GM12878 (cell line): Measurements from ENCODE around the gene TTC39C. TPM values are rescaled to one million over a fixed set of nuclear protein-coding genes. Genes with fewer than 3 reads are reported as not detected.

ENCODE experiments used
- ATAC-seq: fragments of 200-7000 bp; cut with Tn5 transposase; 3 replicates; pipeline ENCODE4 v1.9.1; 2020; ENCODE audit warnings: mild to moderate bottlenecking, moderate library complexity
- BruUV-seq: library from RNA; stranded (reverse); fragments of 400-500 nt; replicated peaks from 2 replicates; lab custom pipeline; 2021; lab: Mats Ljungman, UMichigan
- CTCF ChIA-PET: fragments of 300-600 bp; sonication (Branson Sonifier 250); formaldehyde crosslinking; extraction: SDS; loops from one replicate; lab custom pipeline; 2021; ENCODE audit warnings: inconsistent platforms; lab: Yijun Ruan, JAX
- POLR2A ChIA-PET: fragments of 350-600 bp; formaldehyde crosslinking; extraction: SDS; loops from one replicate; lab custom pipeline; 2021; ENCODE audit warnings: inconsistent platforms; lab: Charles Lee
- RAD21 ChIA-PET: fragments of 300-600 bp; sonication (Branson Sonifier 250); formaldehyde crosslinking; loops from one replicate; lab custom pipeline; 2023; ENCODE audit warnings: antibody characterized with exemption; ENCODE audit not compliant: unreplicated experiment; lab: Charles Lee
- SMC1A ChIA-PET: fragments of 300-600 bp; sonication (Branson Sonifier 250); formaldehyde crosslinking; loops from one replicate; lab custom pipeline; 2023; ENCODE audit not compliant: unreplicated experiment, uncharacterized antibody; lab: Charles Lee
- DNase-seq: peaks from one replicate; pipeline ENCODE4 v3.0.0-alpha.2; 2011; ENCODE audit warnings: low read depth, low spot score
- FAIRE-seq: peaks from 3 replicates; lab custom pipeline; 2011; peaks lifted over from hg19 to GRCh38; lab: Jason Lieb, UNC
- H2AFZ ChIP-seq: 2 replicates; pipeline ENCODE4 v1.6.0; 2011; ENCODE audit warnings: low read depth, low read length, control low read depth; ENCODE audit not compliant: control insufficient read depth
- H3K27ac ChIP-seq: 2 replicates; pipeline ENCODE4 v1.5.1; 2011; ENCODE audit warnings: control low read depth; ENCODE audit not compliant: control insufficient read depth, insufficient read depth
- H3K27me3 ChIP-seq, 2 experiments: replicated peaks in 1 of 2; 2 replicates each; pipeline versions ENCODE4 v1.6.0 to v1.6.1; 2011; ENCODE audit warnings: low read length in 1 of 2; ENCODE audit not compliant: control insufficient read depth in 2 of 2, insufficient read depth in 2 of 2
- H3K36me3 ChIP-seq, 2 experiments: 2 replicates each; pipeline ENCODE4 v1.5.1; 2011; ENCODE audit warnings: low read length in 1 of 2; ENCODE audit not compliant: control insufficient read depth in 2 of 2, insufficient read depth in 2 of 2
- H3K4me1 ChIP-seq: 2 replicates; pipeline ENCODE4 v1.6.1; 2011; ENCODE audit warnings: mild to moderate bottlenecking, low read length, moderate library complexity, mixed read lengths; ENCODE audit not compliant: control insufficient read depth, insufficient read depth
- H3K4me2 ChIP-seq: 2 replicates; pipeline ENCODE4 v1.6.0; 2011; ENCODE audit warnings: control low read depth; ENCODE audit not compliant: control insufficient read depth, insufficient read depth
- H3K4me3 ChIP-seq: fragments of 200-600 bp; sonication (generic); 2 replicates; pipeline ENCODE4 v1.5.1; 2016
- H3K79me2 ChIP-seq: 2 replicates; pipeline ENCODE4 v1.6.0; 2011; ENCODE audit warnings: low read length; ENCODE audit not compliant: control insufficient read depth, insufficient read depth
- H3K9ac ChIP-seq: 2 replicates; pipeline ENCODE4 v1.8.0; 2011; ENCODE audit warnings: low read length, control low read depth, mixed read lengths; ENCODE audit not compliant: control insufficient read depth, insufficient read depth
- H3K9me3 ChIP-seq: replicated peaks from 3 replicates; pipeline ENCODE4 v1.5.1; 2011; ENCODE audit warnings: mild to moderate bottlenecking, low read length; ENCODE audit not compliant: control insufficient read depth, insufficient read depth
- H4K20me1 ChIP-seq: 2 replicates; pipeline ENCODE4 v1.6.0; 2011; ENCODE audit not compliant: control insufficient read depth, insufficient read depth
- BCL3 ChIP-seq: IDR thresholded peaks from 2 replicates; pipeline ENCODE4 v1.6.1; 2011; ENCODE audit warnings: borderline replicate concordance, low read depth, mild to moderate bottlenecking, moderate library complexity, low read length; ENCODE audit not compliant: insufficient read depth, poor library complexity, severe bottlenecking
- CREB1 ChIP-seq: IDR thresholded peaks from 2 replicates; pipeline ENCODE4 v1.6.1; 2012; ENCODE audit warnings: low read depth, mild to moderate bottlenecking, inconsistent platforms
- CREM ChIP-seq: IDR thresholded peaks from 2 replicates; pipeline ENCODE4 v1.6.1; 2014; ENCODE audit warnings: antibody characterized with exemption, low read depth
- ESRRA ChIP-seq: IDR thresholded peaks from 2 replicates; pipeline ENCODE4 v1.6.1; 2012; ENCODE audit warnings: mild to moderate bottlenecking, low read length, improper control_type of control experiment
- FOXK2 ChIP-seq: fragments of 450-650 bp; IDR thresholded peaks from 2 replicates; pipeline ENCODE4 v1.6.1; 2017; ENCODE audit warnings: mild to moderate bottlenecking, moderate library complexity
- HDGF ChIP-seq: fragments of 450-650 bp; IDR thresholded peaks from 2 replicates; pipeline ENCODE4 v1.6.1; 2016; ENCODE audit warnings: antibody characterized with exemption
- NFIC ChIP-seq: IDR thresholded peaks from 2 replicates; pipeline ENCODE4 v1.6.1; 2012; ENCODE audit warnings: low read depth, mild to moderate bottlenecking, inconsistent platforms, low read length, moderate library complexity
- REST ChIP-seq: IDR thresholded peaks from 2 replicates; pipeline ENCODE4 v1.6.1; 2012; ENCODE audit warnings: mild to moderate bottlenecking, low read depth, low read length
- SMAD1 ChIP-seq: fragments of 450-650 bp; IDR thresholded peaks from 2 replicates; pipeline ENCODE4 v1.6.1; 2018; ENCODE audit warnings: mild to moderate bottlenecking, low read depth; ENCODE audit not compliant: partially characterized antibody
- TARDBP ChIP-seq: IDR thresholded peaks from 2 replicates; pipeline ENCODE4 v1.6.1; 2016; ENCODE audit warnings: borderline replicate concordance
- YY1 ChIP-seq: IDR thresholded peaks from 2 replicates; pipeline ENCODE4 v1.6.1; 2011; ENCODE audit warnings: low read depth, mild to moderate bottlenecking, low read length
- ZBTB40 ChIP-seq: fragments of 450-650 bp; IDR thresholded peaks from 2 replicates; pipeline ENCODE4 v1.6.1; 2016; ENCODE audit warnings: mild to moderate bottlenecking, moderate library complexity, borderline replicate concordance
- ZNF622 ChIP-seq: fragments of 450-650 bp; IDR thresholded peaks from 2 replicates; pipeline ENCODE4 v1.6.1; 2017; ENCODE audit warnings: mild to moderate bottlenecking, inconsistent platforms
- WGBS: methylation state at CpG from one replicate; pipeline ENCODE4 v1.1.6; 2016; ENCODE audit warnings: low lambda C conversion rate; ENCODE audit not compliant: insufficient replicate concordance, insufficient coverage; ENCODE audit errors: missing lambda C conversion rate; 5-methylcytosine and 5-hydroxymethylcytosine counted together
- in situ Hi-C: fragments of 300-500 bp; cut with MboI; formaldehyde crosslinking; loops from 9 replicates; pipeline ENCODE4 v1.14.3; 2018; ENCODE audit warnings: mixed read lengths
- intact Hi-C: fragments of 100-400 bp; cut with micrococcal nuclease; formaldehyde crosslinking; loops from one replicate; pipeline ENCODE4 v1.14.2; 2022; ENCODE audit not compliant: unreplicated experiment
- polyA plus RNA-seq, 11 experiments: library from polyadenylated mRNA; depleted of rRNA in 4 of 11; unstranded in 6 of 11; stranded (reverse) in 5 of 11; fragments of >200 nt; fragmentation: Nextera tagmentation in 4 of 11; fragmentation: Illumina TruSeq in 1 of 11; extraction: Ambion mirVana in 4 of 11; extraction: Trizol in 1 of 11; gene quantifications; 1 replicate in 1 of 11; 2 replicates in 10 of 11; pipeline versions ENCODE4 v1.2.1 to v1.2.3, GENCODE V29; 2011 to 2016; ENCODE audit warnings: inconsistent platforms in 2 of 11, missing spikeins in 2 of 11, low read depth in 1 of 11
- total RNA-seq, 4 experiments: library from RNA; depleted of rRNA in 3 of 4; stranded (reverse); fragments of >200 nt in 3 of 4; fragmentation: Illumina TruSeq in 1 of 4; extraction: Trizol in 1 of 4; gene quantifications; 2 replicates each; pipeline versions ENCODE4 v1.2.1 to v1.2.3, GENCODE V29; 2013 to 2021

The TTC39C gene
- total and polyA plus RNA-seq, 10 of the 15 experiments (the other 5 are each of a cell fraction or from before 2014, with no cell fraction given): 21.1 to 91.0 (median 64.8) TPM

- H3K4me2 ChIP-seq: no peak overlapping the region
- no peaks in the 10 kb centered on the region for H3K27me3 ChIP-seq
- DNase-seq (no peak), ATAC-seq (no peak), FAIRE-seq (no peak)
- H2AFZ ChIP-seq: no peak overlapping the region
- ChIA-PET SMC1A (interaction anchor here (0.6 to 1.8 kb wide), 3 partner anchors 9 to 441 kb away, joined by 3 to 8 read pairs (median 4); no protein-coding TSS in a partner anchor), CTCF (interaction anchor here (1.4 kb wide), 1 partner anchor 11 kb away, joined by 3 read pairs; no protein-coding TSS in a partner anchor), RAD21 (interaction anchor here (1.1 kb wide), 1 partner anchor 138 kb away, joined by 3 read pairs; no protein-coding TSS in a partner anchor), POLR2A (no interaction called here)
- no peak for TF ChIP-seq TARDBP
- no peak for TF ChIP-seq FOXK2
- no peak for TF ChIP-seq ZBTB40
- TF ChIP-seq CREM: no peak
- no peak for TF ChIP-seq REST
- TF ChIP-seq ZNF622: no peak
- no peak for TF ChIP-seq BCL3
- TF ChIP-seq YY1: no peak
- no peak for TF ChIP-seq HDGF
- no peak for TF ChIP-seq ESRRA
- TF ChIP-seq SMAD1: no peak
- TF ChIP-seq NFIC: no peak
- no peak for TF ChIP-seq CREB1
- intact Hi-C loops (no loop called here), in situ Hi-C loops (no loop called here)
- WGBS: 92% methylated on average over 1 of the region's 1 CpG
- no peak overlapping the region for H3K4me3 ChIP-seq
- H3K36me3 ChIP-seq: peaks cover 4 to 5% of the 10 kb centered on the region in 2 experiments; a peak in 2 of 4 replicates
- no peaks in the 10 kb centered on the region for H4K20me1 ChIP-seq
- no peaks in the 10 kb centered on the region for H3K9me3 ChIP-seq
- no peak overlapping the region for H3K9ac ChIP-seq
- H3K27ac ChIP-seq: no peak overlapping the region
- H3K79me2 ChIP-seq: no peaks in the 10 kb centered on the region
- H3K4me1 ChIP-seq: no peaks in the 10 kb centered on the region; the same call in 1 of the 2 replicates
- no TSS peak for BruUV-seq
Measured at GRCh38 chr18:24072743-24073142, 58.2 kb downstream of the TTC39C start.
